ENCODE data around the gene TMEM258. TPM values are rescaled to one million over a fixed set of nuclear protein-coding genes. Genes with fewer than 3 reads are reported as not detected.

The TMEM258 gene
- total RNA-seq, 1 donor from 2014 or later = 75.8 TPM

GRCh38 chr11:61833471-61833870 is 41.1 kb upstream of the TMEM258 start:
- no peak for DNase-seq (ENCODE audit: low read depth)
- H3K36me3 ChIP-seq (ENCODE audit: control insufficient read depth, insufficient read depth, low read length) = no peaks in the 10 kb centered on the region
- no peaks in the 10 kb centered on the region for H3K27me3 ChIP-seq (ENCODE audit: control insufficient read depth, insufficient read depth, low read length)
- no peak overlapping the region for H3K4me3 ChIP-seq (ENCODE audit: low read depth, low read length)
- no peak for TF ChIP-seq CTCF (IDR thresholded peaks at IDR 0.05; ENCODE audit: insufficient read depth, low read length, poor library complexity, severe bottlenecking)

- Histone ChIP-seq H3K4me3 (ENCODE audit: low read depth, low read length) (no peak overlapping the region), H3K27me3 (ENCODE audit: control insufficient read depth, insufficient read depth, low read length) (no peaks in the 10 kb centered on the region), H3K36me3 (ENCODE audit: control insufficient read depth, insufficient read depth, low read length) (no peaks in the 10 kb centered on the region)
- TF ChIP-seq CTCF (IDR thresholded peaks at IDR 0.05; ENCODE audit: insufficient read depth, low read length, poor library complexity, severe bottlenecking) = no peak
- DNase-seq (ENCODE audit: low read depth) = no peak
Measured at GRCh38 chr11:61832754-61833153, 40.4 kb upstream of the TMEM258 start.

GRCh38 chr11:61832207-61832606 is 39.8 kb upstream of the TMEM258 start:
- Histone ChIP-seq H3K27me3 (ENCODE audit: control insufficient read depth, insufficient read depth, low read length) (no peaks in the 10 kb centered on the region), H3K4me3 (ENCODE audit: low read depth, low read length) (no peak overlapping the region), H3K36me3 (ENCODE audit: control insufficient read depth, insufficient read depth, low read length) (no peaks in the 10 kb centered on the region)
- TF ChIP-seq CTCF (IDR thresholded peaks at IDR 0.05; ENCODE audit: insufficient read depth, low read length, poor library complexity, severe bottlenecking) = no peak
- DNase-seq (ENCODE audit: low read depth) = no peak

GRCh38 chr11:61830237-61831105 is 38.1 kb upstream of the TMEM258 start:
- Histone ChIP-seq H3K36me3 (ENCODE audit: control insufficient read depth, insufficient read depth, low read length) (no peaks in the 10 kb centered on the region), H3K27me3 (ENCODE audit: control insufficient read depth, insufficient read depth, low read length) (no peaks in the 10 kb centered on the region), H3K4me3 (ENCODE audit: low read depth, low read length) (peak overlapping the region; percentile 84)
- TF ChIP-seq CTCF (IDR thresholded peaks at IDR 0.05; ENCODE audit: insufficient read depth, low read length, poor library complexity, severe bottlenecking) = no peak
- DNase-seq (ENCODE audit: low read depth) = no peak

GRCh38 chr11:61829806-61830205 is 37.4 kb upstream of the TMEM258 start:
- no peak for DNase-seq (ENCODE audit: low read depth)
- Histone ChIP-seq H3K27me3 (ENCODE audit: control insufficient read depth, insufficient read depth, low read length) (no peaks in the 10 kb centered on the region), H3K4me3 (ENCODE audit: low read depth, low read length) (peak overlapping the region; percentile 84), H3K36me3 (ENCODE audit: control insufficient read depth, insufficient read depth, low read length) (no peaks in the 10 kb centered on the region)
- no peak for TF ChIP-seq CTCF (IDR thresholded peaks at IDR 0.05; ENCODE audit: insufficient read depth, low read length, poor library complexity, severe bottlenecking)

Measured in kidney epithelial cell (primary cell).